DND-41 (cell line): ENCODE data around the gene CACNG8.

Source experiments
- ATAC-seq: fragments of 200-7000 bp; cut with Tn5 transposase; 3 replicates; pipeline ENCODE4 v1.9.1; 2021; ENCODE audit warnings: low read depth; ENCODE audit not compliant: insufficient read depth
- DNase-seq: peaks from one replicate; pipeline ENCODE4 v3.0.0-alpha.2; 2020
- H2AFZ ChIP-seq: 2 replicates; pipeline ENCODE4 v1.6.0; 2012; ENCODE audit warnings: low read depth, low read length
- H3K27ac ChIP-seq: 2 replicates; pipeline ENCODE4 v1.5.1; 2012; ENCODE audit warnings: low read length, inconsistent platforms
- H3K27me3 ChIP-seq: fragments of 200-600 bp; sonication (generic); 2 replicates; pipeline ENCODE4 v1.6.0; 2012; ENCODE audit warnings: low read length, mild to moderate bottlenecking, inconsistent platforms; ENCODE audit not compliant: insufficient read depth, poor library complexity
- H3K36me3 ChIP-seq: 2 replicates; pipeline ENCODE4 v1.5.1; 2012; ENCODE audit warnings: low read length, inconsistent platforms; ENCODE audit not compliant: insufficient read depth
- H3K4me1 ChIP-seq: 2 replicates; pipeline ENCODE4 v1.5.1; 2012; ENCODE audit warnings: mild to moderate bottlenecking, low read length; ENCODE audit not compliant: insufficient read depth
- H3K4me2 ChIP-seq: 2 replicates; pipeline ENCODE4 v1.6.0; 2012; ENCODE audit warnings: mild to moderate bottlenecking, moderate library complexity, low read length, inconsistent platforms; ENCODE audit not compliant: insufficient read depth
- H3K4me3 ChIP-seq, 2 experiments: fragments of 200-600 bp in 1 of 2; shearing (Covaris generic) in 1 of 2; 2 replicates each; pipeline ENCODE4 v1.5.1; 2012 to 2016; ENCODE audit warnings: inconsistent platforms in 2 of 2, low read length in 2 of 2, mild to moderate bottlenecking in 2 of 2, low read depth in 1 of 2, moderate library complexity in 1 of 2
- H3K79me2 ChIP-seq: 2 replicates; pipeline ENCODE4 v1.6.0; 2012; ENCODE audit warnings: low read length, inconsistent platforms; ENCODE audit not compliant: insufficient read depth
- H3K9ac ChIP-seq: 2 replicates; pipeline ENCODE4 v1.6.0; 2012; ENCODE audit warnings: low read depth, mild to moderate bottlenecking, inconsistent platforms, low read length, moderate library complexity
- H3K9me3 ChIP-seq: 2 replicates; pipeline ENCODE4 v1.5.1; 2012; ENCODE audit warnings: low read length, moderate library complexity, mild to moderate bottlenecking, inconsistent platforms; ENCODE audit not compliant: insufficient read depth, severe bottlenecking
- H4K20me1 ChIP-seq: 2 replicates; pipeline ENCODE4 v1.6.0; 2012; ENCODE audit warnings: low read length; ENCODE audit not compliant: insufficient read depth
- CTCF ChIP-seq: IDR thresholded peaks from 2 replicates; pipeline ENCODE4 v1.5.1; 2012; ENCODE audit warnings: borderline replicate concordance, low read length, moderate library complexity, mild to moderate bottlenecking; ENCODE audit not compliant: poor library complexity, severe bottlenecking; ENCODE audit errors: extremely low read depth
- EZH2 ChIP-seq: IDR thresholded peaks from 3 replicates; pipeline ENCODE4 v1.6.1; 2012; ENCODE audit warnings: borderline replicate concordance, low read depth, mild to moderate bottlenecking, moderate library complexity, low read length, inconsistent platforms; ENCODE audit not compliant: severe bottlenecking

The CACNG8 gene

GRCh38 chr19:53961523-53962356, 997 bp upstream of the CACNG8 start:
- no peak for DNase-seq
- H3K4me2 ChIP-seq, result no peak overlapping the region
- no peak for ATAC-seq
- H3K4me3 ChIP-seq, result no peak overlapping the region
- no peak for TF ChIP-seq CTCF
- TF ChIP-seq EZH2, result no peak
- no peak overlapping the region for H2AFZ ChIP-seq
- no peaks in the 10 kb centered on the region for H3K9me3 ChIP-seq
- no peaks in the 10 kb centered on the region for H3K79me2 ChIP-seq
- no peaks in the 10 kb centered on the region for H3K27me3 ChIP-seq
- H4K20me1 ChIP-seq, result no peaks in the 10 kb centered on the region
- H3K9ac ChIP-seq, result no peak overlapping the region
- no peaks in the 10 kb centered on the region for H3K36me3 ChIP-seq
- no peak overlapping the region for H3K27ac ChIP-seq
- no peaks in the 10 kb centered on the region for H3K4me1 ChIP-seq

DNA sequence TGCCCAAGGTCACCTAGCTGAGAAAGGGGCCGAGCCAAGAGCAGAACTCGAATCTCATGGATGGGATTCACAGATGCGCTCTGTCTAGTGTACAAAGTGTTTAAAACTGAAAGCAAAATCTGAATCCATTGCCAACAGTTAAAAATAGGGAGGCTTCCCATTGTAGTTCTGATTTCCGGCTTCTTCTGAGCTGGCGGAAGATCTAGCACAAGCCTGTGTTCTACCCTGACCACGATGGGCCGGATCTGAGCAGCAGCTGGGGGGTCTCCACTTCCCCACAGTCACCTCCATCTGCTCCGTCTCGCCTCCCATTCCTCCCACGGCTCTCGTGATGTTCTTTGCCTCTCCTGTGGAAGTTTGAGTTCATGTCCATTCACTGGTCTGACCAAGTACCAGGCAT, 2.4 kb downstream of the CACNG8 start:
- H2AFZ ChIP-seq, result no peak overlapping the region
- H3K9ac ChIP-seq, result no peak overlapping the region
- no peaks in the 10 kb centered on the region for H4K20me1 ChIP-seq
- no peaks in the 10 kb centered on the region for H3K27me3 ChIP-seq
- H3K4me2 ChIP-seq, result no peak overlapping the region
- DNase-seq (no peak), ATAC-seq (no peak)
- H3K4me3 ChIP-seq, result no peak overlapping the region
- no peaks in the 10 kb centered on the region for H3K4me1 ChIP-seq
- no peaks in the 10 kb centered on the region for H3K9me3 ChIP-seq
- no peak overlapping the region for H3K27ac ChIP-seq
- TF ChIP-seq EZH2 (no peak), CTCF (no peak)
- no peaks in the 10 kb centered on the region for H3K36me3 ChIP-seq
- H3K79me2 ChIP-seq, result no peaks in the 10 kb centered on the region

- no peak for TF ChIP-seq CTCF
- TF ChIP-seq EZH2, result no peak
- Histone ChIP-seq H4K20me1 (no peaks in the 10 kb centered on the region), H3K9me3 (no peaks in the 10 kb centered on the region), H3K9ac (no peak overlapping the region), H3K4me1 (no peaks in the 10 kb centered on the region), H3K4me2 (no peak overlapping the region), H3K36me3 (no peaks in the 10 kb centered on the region), H3K27me3 (no peaks in the 10 kb centered on the region), H3K79me2 (no peaks in the 10 kb centered on the region), H3K4me3 (no peak overlapping the region), H3K27ac (no peak overlapping the region), H2AFZ (no peak overlapping the region)
- ATAC-seq, result no peak
- no peak for DNase-seq
Measured at GRCh38 chr19:53966931-53967330, 4.2 kb downstream of the CACNG8 start.
